OCI-LY7 (cell line): ENCODE measurements around the gene ITPKA. TPM values are rescaled to one million over a fixed set of nuclear protein-coding genes. Genes with fewer than 3 reads are reported as not detected.

Experiments
- BruUV-seq: library from RNA; stranded (reverse); fragments of 400-500 nt; replicated peaks from 2 replicates; lab custom pipeline; 2021; lab: Mats Ljungman, UMichigan
- CTCF ChIA-PET: fragments of 300-600 bp; sonication (Branson Sonifier 250); formaldehyde crosslinking; loops from one replicate; lab custom pipeline; 2022; ENCODE audit warnings: antibody characterized with exemption; ENCODE audit not compliant: unreplicated experiment; lab: Charles Lee
- POLR2A ChIA-PET: fragments of 300-600 bp; sonication (Branson Sonifier 250); formaldehyde crosslinking; loops from one replicate; lab custom pipeline; 2022; ENCODE audit warnings: antibody characterized with exemption; lab: Charles Lee
- DNase-seq: peaks from one replicate; pipeline ENCODE4 v3.0.0-alpha.2; 2015; ENCODE audit warnings: low spot score
- H2AFZ ChIP-seq: fragments of 200-600 bp; sonication (generic), shearing (Covaris generic); 2 replicates; pipeline ENCODE4 v1.6.1; 2014; ENCODE audit warnings: mild to moderate bottlenecking, antibody characterized with exemption, low read length, moderate library complexity
- H3K27ac ChIP-seq: fragments of 200-600 bp; sonication (generic); 2 replicates; pipeline ENCODE4 v1.5.1; 2014; ENCODE audit warnings: mixed run types, low read depth, mild to moderate bottlenecking, moderate library complexity, low read length, inconsistent platforms; ENCODE audit not compliant: poor library complexity, severe bottlenecking
- H3K36me3 ChIP-seq: fragments of 200-600 bp; sonication (generic); 2 replicates; pipeline ENCODE4 v1.6.1; 2014; ENCODE audit warnings: mild to moderate bottlenecking, antibody characterized with exemption, low read length, moderate library complexity, mixed read lengths; ENCODE audit not compliant: insufficient read depth
- H3K4me1 ChIP-seq: fragments of 200-600 bp; sonication (generic); 2 replicates; pipeline ENCODE4 v1.5.1; 2014; ENCODE audit warnings: mild to moderate bottlenecking, low read length; ENCODE audit not compliant: insufficient read depth, poor library complexity, severe bottlenecking
- H3K4me2 ChIP-seq: fragments of 200-600 bp; sonication (generic); 2 replicates; pipeline ENCODE4 v1.6.1; 2014; ENCODE audit warnings: mild to moderate bottlenecking, low read length
- H3K4me3 ChIP-seq: fragments of 200-600 bp; sonication (generic); 2 replicates; pipeline ENCODE4 v1.5.1; 2014; ENCODE audit warnings: mild to moderate bottlenecking, low read depth, low read length; ENCODE audit not compliant: poor library complexity, severe bottlenecking
- H3K79me2 ChIP-seq: fragments of 200-600 bp; sonication (generic); 2 replicates; pipeline ENCODE4 v1.6.1; 2016; ENCODE audit warnings: low read depth, mild to moderate bottlenecking, low read length, moderate library complexity, mixed read lengths; ENCODE audit not compliant: insufficient read depth
- H3K9me2 ChIP-seq: fragments of 200-600 bp; sonication (generic); 2 replicates; pipeline ENCODE4 v1.6.1; 2016; ENCODE audit warnings: mild to moderate bottlenecking, low read length, mixed read lengths; ENCODE audit not compliant: insufficient read depth
- H3K9me3 ChIP-seq: fragments of 200-600 bp; sonication (generic); 2 replicates; pipeline ENCODE4 v1.6.1; 2014; ENCODE audit warnings: mild to moderate bottlenecking, mixed run types, low read length, mixed read lengths
- H4K20me1 ChIP-seq: fragments of 200-600 bp; sonication (generic); 2 replicates; pipeline ENCODE4 v1.6.1; 2014; ENCODE audit warnings: mild to moderate bottlenecking, antibody characterized with exemption, low read length, moderate library complexity, mixed read lengths; ENCODE audit not compliant: insufficient read depth
- CTCF ChIP-seq: fragments of 200-600 bp; sonication (generic); conservative IDR thresholded peaks from 2 replicates; pipeline ENCODE4 v1.5.1; 2014; ENCODE audit warnings: mild to moderate bottlenecking, antibody characterized with exemption, low read length, moderate library complexity, mixed read lengths
- EZH2phosphoT487 ChIP-seq: fragments of 200-600 bp; sonication (generic); IDR thresholded peaks from 2 replicates; pipeline ENCODE4 v1.6.1; 2018; ENCODE audit warnings: low read depth, borderline replicate concordance, mild to moderate bottlenecking, mixed run types, antibody characterized with exemption, low read length, moderate library complexity, mixed read lengths
- intact Hi-C: fragments of 100-400 bp; cut with micrococcal nuclease; formaldehyde crosslinking; loops from one replicate; pipeline ENCODE4 v1.10.0; 2022; ENCODE audit not compliant: unreplicated experiment
- total RNA-seq, 2 experiments: library from RNA; depleted of rRNA in 1 of 2; stranded (reverse); fragments of >200 nt in 1 of 2; shearing (Covaris generic) in 1 of 2; gene quantifications; 2 replicates each; pipeline ENCODE4 v1.2.3, GENCODE V29; 2014 to 2022

ITPKA gene
- total RNA-seq, 2 experiments from 2014 or later, result not detected

GRCh38 chr15:41495736-41496599 is 2.3 kb downstream of the ITPKA start:
- Histone ChIP-seq H3K36me3 (no peaks in the 10 kb centered on the region), H3K9me3 (no peaks in the 10 kb centered on the region), H3K79me2 (no peaks in the 10 kb centered on the region), H4K20me1 (no peaks in the 10 kb centered on the region), H3K4me2 (peak overlapping the region; percentile 78; the same call in 1 of the 2 replicates), H3K9me2 (no peaks in the 10 kb centered on the region), H2AFZ (no peak overlapping the region), H3K4me3 (no peak overlapping the region), H3K27ac (no peak overlapping the region), H3K4me1 (peaks cover 22% of the 10 kb centered on the region)
- TF ChIP-seq CTCF (no peak), EZH2phosphoT487 (no peak)
- DNase-seq, result no peak
- no TSS peak for BruUV-seq
- ChIA-PET CTCF (no interaction called here), POLR2A (no interaction called here)
- intact Hi-C loops, result no loop called here

GRCh38 chr15:41498657-41499056 is 5.0 kb downstream of the ITPKA start:
- CTCF ChIA-PET, result no interaction called here
- intact Hi-C loops, result no loop called here
- no TSS peak for BruUV-seq
- Histone ChIP-seq H3K36me3 (no peaks in the 10 kb centered on the region), H3K9me2 (no peaks in the 10 kb centered on the region), H3K9me3 (no peaks in the 10 kb centered on the region), H3K4me1 (peaks cover 13% of the 10 kb centered on the region), H4K20me1 (no peaks in the 10 kb centered on the region), H3K27ac (no peak overlapping the region), H3K4me3 (no peak overlapping the region), H3K4me2 (no peak overlapping the region), H2AFZ (no peak overlapping the region), H3K79me2 (no peaks in the 10 kb centered on the region)
- no peak for DNase-seq
- TF ChIP-seq CTCF (no peak), EZH2phosphoT487 (no peak)
- POLR2A ChIA-PET, result no interaction called here
